Left lobe of liver (tissue), 2 donors: Measurements from ENCODE around the gene ADGRA3. TPM values are rescaled to one million over a fixed set of nuclear protein-coding genes. Genes with fewer than 3 reads are reported as not detected.
"Not testable (repeated sequence)": the region's sequence is repeated elsewhere in the genome, so short reads cannot be mapped to it uniquely, and the experiment has no call there.

ENCODE experiments used
- ATAC-seq: fragments of 200-7000 bp; cut with Tn5 transposase; one replicate; pipeline ENCODE4 v1.9.1; 2020; ENCODE audit warnings: mild to moderate bottlenecking, moderate library complexity
- DNase-seq: peaks from one replicate; pipeline ENCODE4 v3.0.0-alpha.2; 2020; ENCODE audit warnings: low spot score
- total RNA-seq: library from RNA; stranded (reverse); gene quantifications from one replicate; pipeline ENCODE4 v1.2.1, GENCODE V29; 2021
- donor health status: DM: no; HTN: no; CAD: no; lungs with moderate emphysema.
- donor health status: DM: no; HTN: yes; CAD: no.

The ADGRA3 gene
- total RNA-seq, 1 donor from 2014 or later: 73.5 TPM

- DNase-seq (no peak), ATAC-seq (peak; percentile 29)
These were observed 33.4 kb downstream of the ADGRA3 start for GRCh38 chr4:22482250-22483127.

- DNase-seq (no peak), ATAC-seq (no peak)
These were observed 35.1 kb downstream of the ADGRA3 start for GRCh38 chr4:22480675-22481327.

DNA sequence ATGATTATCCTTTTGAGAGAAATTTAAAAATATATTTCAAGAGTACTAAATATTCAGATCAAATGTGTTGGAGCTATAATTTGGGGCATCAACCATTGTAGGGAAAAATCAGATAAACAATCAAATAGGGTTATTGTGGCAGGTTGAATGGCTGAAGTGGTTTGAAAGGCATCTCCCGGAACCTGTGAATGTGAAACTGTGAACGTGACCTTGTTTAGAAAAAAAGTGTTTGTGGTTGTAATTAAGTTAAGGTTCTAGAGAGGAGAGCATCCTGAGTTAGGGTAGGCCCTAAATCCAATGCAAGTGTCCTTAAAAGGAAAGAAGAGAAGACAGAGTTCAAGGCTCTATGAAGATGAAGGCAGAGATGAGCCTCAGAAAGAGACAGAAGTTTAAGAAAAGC, 37.4 kb downstream of the ADGRA3 start:
- no peak for DNase-seq
- ATAC-seq: no peak

DNA sequence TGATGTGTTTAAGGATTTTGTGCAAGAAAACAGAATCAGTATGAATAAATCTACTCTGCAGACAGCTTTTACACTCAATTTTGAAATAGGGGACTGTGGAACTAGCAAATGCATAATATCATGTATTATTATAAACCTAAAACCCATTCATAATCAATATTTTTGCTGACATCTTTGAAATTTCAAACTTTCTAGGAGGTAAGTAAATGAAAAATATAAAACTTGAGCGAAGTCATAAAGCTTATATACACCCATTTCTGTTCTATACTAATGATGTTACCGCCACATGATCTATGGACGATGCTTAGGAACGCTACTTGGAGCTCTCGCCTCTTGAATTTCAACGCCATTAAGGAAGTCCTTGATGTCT, 38.1 kb downstream of the ADGRA3 start:
- ATAC-seq: no peak

DNA sequence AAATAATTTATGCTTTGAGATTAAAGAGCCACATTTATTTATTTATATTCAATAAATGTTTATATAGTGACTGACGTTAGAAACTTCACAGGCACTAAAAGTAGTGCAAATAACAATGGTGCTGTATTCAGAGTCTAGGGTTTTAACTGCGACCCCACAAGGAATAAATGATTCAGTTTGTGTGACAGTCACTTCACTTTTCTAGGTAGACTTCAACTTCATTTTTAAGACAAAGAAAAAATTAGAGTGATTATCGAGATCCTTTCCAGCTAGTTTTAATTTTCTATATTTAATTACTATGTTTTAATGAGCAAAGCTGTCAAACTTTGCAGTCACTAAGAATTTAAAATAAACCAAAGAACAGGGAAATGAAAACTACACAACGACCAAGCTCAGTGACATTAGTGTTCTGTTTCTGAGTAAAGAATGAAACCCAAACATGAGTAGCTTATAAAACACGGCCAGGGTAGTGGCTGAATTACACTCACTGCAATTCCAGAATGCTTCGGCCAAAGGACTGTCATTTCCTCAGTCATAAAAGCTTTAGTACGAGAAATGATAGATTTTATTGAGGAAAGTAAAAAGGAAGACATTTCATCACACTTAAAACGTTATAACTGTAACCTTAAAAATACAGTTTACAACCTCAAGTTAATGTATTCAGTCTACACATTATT, 38.6 kb downstream of the ADGRA3 start:
- ATAC-seq (no peak), DNase-seq (no peak)

More for the DNA sequence above, 38.1 kb downstream of the ADGRA3 start:
- no peak for DNase-seq

DNA sequence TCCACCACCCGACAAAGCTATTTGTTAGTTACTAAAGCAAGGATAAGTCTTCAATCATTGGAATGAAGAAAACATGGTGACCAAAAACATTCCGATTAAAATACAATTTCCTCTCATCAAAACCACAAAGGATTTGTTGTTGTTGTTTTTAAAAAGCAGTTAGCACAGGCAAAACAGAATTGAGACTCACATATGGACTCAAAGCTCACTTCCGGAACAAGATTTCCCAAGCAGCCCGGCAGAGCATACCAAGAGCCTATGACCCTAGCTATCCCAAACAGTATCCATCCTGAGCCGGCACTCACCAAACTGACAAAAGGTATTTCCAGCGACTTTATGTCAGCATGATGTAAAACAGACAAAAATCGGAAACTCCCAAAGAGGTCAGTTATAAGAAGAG, 39.9 kb downstream of the ADGRA3 start:
- ATAC-seq (no peak), DNase-seq (no peak)

DNA sequence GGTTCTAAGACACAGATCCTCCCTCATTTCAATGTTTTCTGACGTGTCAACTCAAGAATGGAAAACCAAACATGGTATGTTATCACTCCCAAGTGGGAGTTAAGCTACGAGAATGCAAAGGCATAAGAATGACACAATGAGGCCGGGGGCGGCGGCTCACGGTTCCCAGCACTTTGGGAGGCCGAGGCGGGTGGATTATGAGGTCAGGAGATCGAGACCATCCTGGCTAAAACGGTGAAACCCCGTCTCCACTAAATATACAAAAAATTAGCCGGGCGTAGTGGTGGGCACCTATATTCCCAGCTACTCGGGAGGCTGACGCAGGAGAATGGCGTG, 40.6 kb downstream of the ADGRA3 start:
- not testable (repeated sequence) for ATAC-seq, DNase-seq

GRCh38 chr4:22474636-22475310, 41.1 kb downstream of the ADGRA3 start:
- DNase-seq (no peak), ATAC-seq (no peak)

GRCh38 chr4:22473268-22473667, 42.6 kb downstream of the ADGRA3 start:
- ATAC-seq: no peak
- DNase-seq: no peak

- no peak for DNase-seq
- ATAC-seq: no peak
These were observed 43.8 kb downstream of the ADGRA3 start for GRCh38 chr4:22471999-22472461.

DNA sequence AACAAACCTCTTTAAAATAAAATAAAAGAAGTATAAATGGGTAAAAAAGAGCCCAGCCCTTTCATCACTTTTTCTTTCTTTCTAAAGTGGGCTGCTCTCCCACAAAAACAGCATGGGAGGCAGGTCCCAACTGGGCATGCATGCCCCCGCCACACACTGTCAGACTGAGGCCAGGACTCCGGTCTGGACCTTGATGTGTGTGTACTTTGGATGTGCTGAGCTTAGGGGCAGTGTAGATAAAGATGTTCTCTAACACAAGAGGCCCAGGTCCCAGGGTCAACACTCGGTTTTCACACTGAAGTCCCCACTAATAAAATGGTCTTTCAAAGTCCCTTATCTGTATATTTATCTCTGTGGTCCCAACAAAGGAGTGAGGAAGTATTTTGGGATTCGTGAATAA, 44.4 kb downstream of the ADGRA3 start:
- no peak for DNase-seq
- ATAC-seq: peak; percentile 51

DNA sequence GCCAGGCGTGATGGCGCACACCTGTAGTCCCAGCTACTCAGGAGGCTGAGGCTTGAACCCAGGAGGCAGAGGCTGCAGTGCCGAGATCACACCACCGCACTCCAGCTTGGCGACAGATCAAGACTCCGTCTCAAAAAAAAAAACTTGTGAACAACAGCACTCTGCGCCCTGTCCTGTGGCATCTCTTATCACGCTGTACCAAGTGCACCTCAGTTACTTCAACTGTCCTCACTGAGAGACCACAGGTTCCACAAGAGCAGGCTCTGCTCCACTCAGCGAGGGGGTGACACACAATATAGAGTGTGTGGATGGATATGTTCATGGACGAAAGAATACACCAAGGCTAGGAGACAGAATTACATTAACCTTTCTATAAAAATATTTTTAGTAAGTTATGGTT, 49.3 kb downstream of the ADGRA3 start:
- DNase-seq: no peak
- ATAC-seq: no peak

GRCh38 chr4:22465996-22466395, 49.9 kb downstream of the ADGRA3 start:
- no peak for DNase-seq
- ATAC-seq: no peak

GRCh38 chr4:22465349-22465748, 50.5 kb downstream of the ADGRA3 start:
- ATAC-seq (no peak), DNase-seq (no peak)

DNA sequence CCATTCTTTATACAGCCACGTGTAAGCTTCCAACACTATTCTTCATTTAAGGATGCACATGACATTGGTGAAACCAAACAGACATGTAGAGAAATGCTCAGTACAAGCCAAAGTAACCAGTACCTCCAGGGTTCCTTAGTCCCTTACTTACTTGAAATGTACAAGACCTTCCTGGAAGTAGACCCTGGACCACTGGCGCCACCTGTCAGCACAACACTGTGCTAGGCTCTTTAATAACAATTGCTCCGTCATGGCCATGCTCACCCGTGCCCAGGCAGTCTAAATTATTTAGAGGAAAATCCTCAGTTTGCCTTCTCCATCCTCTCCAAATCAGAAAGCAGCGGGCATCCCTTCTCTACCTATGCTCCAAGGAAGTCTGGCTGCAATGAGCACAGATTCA, 52.7 kb downstream of the ADGRA3 start:
- ATAC-seq: peak; percentile 67
- no peak for DNase-seq

DNA sequence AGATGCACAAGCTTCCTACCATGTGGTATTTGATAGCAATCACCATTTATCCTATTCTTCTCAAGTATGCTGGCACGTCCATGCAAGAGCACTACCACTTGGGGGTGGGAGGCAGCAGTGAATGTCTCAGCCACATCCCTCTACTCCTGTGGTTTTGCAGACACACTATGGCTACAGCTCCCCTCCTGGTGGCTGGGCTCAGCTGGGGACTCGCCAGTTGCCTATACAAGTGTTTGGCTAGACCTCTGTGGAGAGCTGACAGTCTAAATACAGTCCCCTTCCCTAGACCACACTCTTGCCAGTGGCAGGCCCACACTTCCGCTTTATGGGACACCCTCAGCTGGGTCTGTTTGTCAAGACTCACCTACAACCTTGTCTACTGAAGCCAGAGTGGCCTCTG, 53.2 kb downstream of the ADGRA3 start:
- DNase-seq (no peak), ATAC-seq (no peak)

DNA sequence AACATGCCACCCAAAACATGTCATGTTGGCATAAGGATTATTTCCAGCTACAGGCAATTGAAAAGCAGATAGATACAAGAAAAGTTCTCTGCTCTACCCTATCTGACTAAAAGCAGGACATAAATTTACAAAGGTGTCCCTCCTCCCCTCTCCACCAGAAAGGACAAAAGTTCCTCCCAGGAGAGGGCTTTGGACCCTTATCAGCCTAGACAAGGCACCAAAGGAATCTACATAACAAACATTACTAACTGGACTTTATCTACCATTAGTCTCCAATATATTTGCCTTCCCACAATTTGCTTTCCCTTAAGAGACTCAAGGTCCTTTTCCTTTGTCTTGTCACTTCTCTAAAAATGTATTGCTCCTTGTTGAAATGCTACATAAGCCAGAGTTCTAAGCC, 55.6 kb downstream of the ADGRA3 start:
- ATAC-seq: no peak
- no peak for DNase-seq

DNA sequence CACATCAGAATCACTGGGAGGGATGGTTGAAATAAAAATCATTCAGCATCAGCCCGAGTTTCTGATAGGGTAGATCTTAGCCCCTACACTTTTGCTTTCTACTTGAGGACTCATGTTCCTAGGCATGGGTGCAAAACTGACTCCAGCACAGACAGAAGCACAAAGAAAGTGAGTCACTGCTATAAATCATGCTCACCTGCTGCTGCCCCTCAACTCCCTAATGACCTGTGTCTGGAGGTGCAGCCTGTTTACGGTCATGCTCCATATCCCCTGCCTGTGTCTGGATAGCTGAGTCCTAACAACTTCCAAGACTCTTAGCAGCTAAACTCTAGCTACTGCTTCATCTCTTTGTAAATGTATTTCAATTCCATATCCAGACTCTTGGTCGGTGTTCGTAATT, 57.8 kb downstream of the ADGRA3 start:
- DNase-seq: no peak
- ATAC-seq: no peak

DNA sequence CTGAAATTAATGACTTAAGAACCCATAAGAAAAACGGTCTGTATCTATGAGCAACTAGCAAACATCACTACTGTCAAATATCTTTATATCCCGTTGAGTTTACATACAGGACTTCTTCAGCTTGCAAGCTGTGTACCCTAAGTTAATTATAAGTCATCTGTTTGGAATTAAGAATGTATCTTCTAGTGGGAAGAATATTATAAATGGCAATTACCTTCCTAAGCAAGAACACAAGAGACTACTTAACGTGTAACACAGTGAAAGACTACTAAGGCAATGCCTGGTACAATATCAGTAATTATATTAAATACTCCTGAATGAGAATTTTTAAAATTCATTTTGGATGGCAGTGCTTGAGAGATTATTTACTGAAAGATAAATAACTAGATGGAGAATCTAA, 58.5 kb downstream of the ADGRA3 start:
- DNase-seq (no peak), ATAC-seq (no peak)

DNA sequence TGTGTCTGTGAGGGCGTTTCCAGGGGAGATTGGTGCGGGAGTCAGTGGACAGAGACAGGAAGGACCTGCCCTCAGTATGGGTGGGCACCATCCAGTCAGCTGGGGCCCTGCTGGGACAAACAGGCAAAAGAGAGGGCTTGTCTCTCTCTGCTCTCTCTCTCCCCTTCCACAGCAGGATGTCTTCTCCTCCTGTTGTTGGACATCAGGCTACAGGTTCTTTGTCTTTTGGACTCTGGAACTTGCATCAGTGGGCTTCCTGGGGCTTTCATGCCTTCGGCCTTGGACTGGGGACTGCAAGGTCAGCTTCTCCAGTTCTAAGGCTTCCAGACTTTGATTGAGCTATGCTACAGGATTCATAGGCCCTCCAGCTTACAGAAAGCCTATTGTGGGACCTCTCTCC, 59.6 kb downstream of the ADGRA3 start:
- ATAC-seq (no peak), DNase-seq (no peak)

DNA sequence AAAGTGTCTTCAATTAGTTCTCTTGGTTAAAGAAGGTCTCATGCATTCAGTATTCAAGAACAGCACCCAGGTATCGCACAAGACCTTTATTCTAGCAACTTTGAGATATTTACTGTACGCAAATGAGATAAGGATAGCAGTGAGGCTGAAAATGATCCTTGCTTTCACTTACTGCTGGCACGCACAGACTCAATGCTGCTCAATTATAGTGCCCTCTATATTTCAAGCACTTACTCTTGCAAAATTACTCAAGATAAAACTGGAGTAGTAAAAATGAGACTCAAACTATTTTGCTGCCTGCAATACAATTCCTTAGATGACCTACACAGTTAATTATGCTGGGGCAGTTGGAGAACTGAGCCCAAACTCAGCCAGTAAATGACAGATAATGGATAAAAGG, 60.9 kb downstream of the ADGRA3 start:
- ATAC-seq (peak; percentile 25), DNase-seq (no peak)
